ENCODE data around the gene ARHGEF33. TPM values are rescaled to one million over a fixed set of nuclear protein-coding genes. Genes with fewer than 3 reads are reported as not detected.

ARHGEF33 gene
- polyA plus RNA-seq, 1 of the 3 experiments (the other 2 are of a cell fraction): 0.25 TPM

DNA sequence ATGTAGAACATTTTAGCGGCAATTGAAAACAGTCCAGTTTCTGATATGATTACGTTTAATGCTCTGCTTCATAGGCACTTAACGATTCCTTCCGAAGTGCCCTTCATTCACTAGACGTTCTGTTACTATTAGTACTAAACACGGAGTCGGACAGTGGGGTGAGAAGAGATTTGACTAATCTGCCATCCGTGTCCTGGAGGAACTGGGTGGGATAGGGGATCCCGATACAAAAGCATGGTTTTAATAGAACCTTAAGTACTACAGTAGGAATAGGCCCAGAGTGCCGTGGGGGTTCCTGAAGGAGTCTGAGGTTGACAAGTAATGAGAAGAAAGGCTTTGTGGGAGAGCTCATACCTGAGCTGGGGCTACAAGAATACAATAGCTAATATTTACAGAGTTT, 13.3 kb upstream of the ARHGEF33 start (continued):
- TF ChIP-seq, protein P1, sequence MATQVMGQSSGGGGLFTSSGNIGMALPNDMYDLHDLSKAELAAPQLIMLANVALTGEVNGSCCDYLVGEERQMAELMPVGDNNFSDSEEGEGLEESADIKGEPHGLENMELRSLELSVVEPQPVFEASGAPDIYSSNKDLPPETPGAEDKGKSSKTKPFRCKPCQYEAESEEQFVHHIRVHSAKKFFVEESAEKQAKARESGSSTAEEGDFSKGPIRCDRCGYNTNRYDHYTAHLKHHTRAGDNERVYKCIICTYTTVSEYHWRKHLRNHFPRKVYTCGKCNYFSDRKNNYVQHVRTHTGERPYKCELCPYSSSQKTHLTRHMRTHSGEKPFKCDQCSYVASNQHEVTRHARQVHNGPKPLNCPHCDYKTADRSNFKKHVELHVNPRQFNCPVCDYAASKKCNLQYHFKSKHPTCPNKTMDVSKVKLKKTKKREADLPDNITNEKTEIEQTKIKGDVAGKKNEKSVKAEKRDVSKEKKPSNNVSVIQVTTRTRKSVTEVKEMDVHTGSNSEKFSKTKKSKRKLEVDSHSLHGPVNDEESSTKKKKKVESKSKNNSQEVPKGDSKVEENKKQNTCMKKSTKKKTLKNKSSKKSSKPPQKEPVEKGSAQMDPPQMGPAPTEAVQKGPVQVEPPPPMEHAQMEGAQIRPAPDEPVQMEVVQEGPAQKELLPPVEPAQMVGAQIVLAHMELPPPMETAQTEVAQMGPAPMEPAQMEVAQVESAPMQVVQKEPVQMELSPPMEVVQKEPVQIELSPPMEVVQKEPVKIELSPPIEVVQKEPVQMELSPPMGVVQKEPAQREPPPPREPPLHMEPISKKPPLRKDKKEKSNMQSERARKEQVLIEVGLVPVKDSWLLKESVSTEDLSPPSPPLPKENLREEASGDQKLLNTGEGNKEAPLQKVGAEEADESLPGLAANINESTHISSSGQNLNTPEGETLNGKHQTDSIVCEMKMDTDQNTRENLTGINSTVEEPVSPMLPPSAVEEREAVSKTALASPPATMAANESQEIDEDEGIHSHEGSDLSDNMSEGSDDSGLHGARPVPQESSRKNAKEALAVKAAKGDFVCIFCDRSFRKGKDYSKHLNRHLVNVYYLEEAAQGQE (IDR thresholded peaks at IDR 0.05; ENCODE audit: low read depth, low read length): no peak
- TF ChIP-seq ELF1 (IDR thresholded peaks at IDR 0.05) (no peak), MXI1 (IDR thresholded peaks at IDR 0.05; ENCODE audit: low read depth, low read length) (no peak), YY1 (IDR thresholded peaks at IDR 0.05; ENCODE audit: low read depth) (no peak), FOXJ3 (CRISPR knock-in tag; IDR thresholded peaks at IDR 0.05) (no peak), EZH2phosphoT487 (IDR thresholded peaks at IDR 0.05; ENCODE audit: borderline replicate concordance, low read depth) (no peak), TEAD4 (IDR thresholded peaks at IDR 0.05; ENCODE audit: borderline replicate concordance, insufficient read depth) (no peak)
- TF ChIP-seq, protein P2, sequence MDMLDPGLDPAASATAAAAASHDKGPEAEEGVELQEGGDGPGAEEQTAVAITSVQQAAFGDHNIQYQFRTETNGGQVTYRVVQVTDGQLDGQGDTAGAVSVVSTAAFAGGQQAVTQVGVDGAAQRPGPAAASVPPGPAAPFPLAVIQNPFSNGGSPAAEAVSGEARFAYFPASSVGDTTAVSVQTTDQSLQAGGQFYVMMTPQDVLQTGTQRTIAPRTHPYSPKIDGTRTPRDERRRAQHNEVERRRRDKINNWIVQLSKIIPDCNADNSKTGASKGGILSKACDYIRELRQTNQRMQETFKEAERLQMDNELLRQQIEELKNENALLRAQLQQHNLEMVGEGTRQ (IDR thresholded peaks at IDR 0.05; ENCODE audit: borderline replicate concordance, low read depth, low read length): no peak

DNA sequence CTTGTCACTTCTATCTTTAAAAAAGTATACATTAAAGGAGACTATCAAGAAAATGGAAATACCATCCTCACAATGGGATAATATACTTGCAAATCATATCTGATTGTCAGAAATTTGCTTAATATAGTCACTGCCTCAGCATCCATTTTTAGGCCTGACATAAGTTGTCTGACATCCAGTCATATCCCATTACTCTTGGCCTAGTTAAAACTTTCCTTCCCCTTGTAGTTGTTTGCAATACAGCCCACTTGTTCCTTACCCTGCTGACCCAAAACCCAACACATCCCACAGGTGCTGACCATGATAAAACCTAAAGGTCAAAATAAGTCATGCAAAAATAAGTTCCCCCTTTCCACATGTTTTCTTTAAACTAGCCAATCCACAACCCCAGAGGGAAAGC, 3.6 kb upstream of the ARHGEF33 start:
- H3F3A ChIP-seq (replicated peaks; ENCODE audit: insufficient read depth): no peaks in the 10 kb centered on the region
- H2AFZ ChIP-seq (ENCODE audit: low read depth): no peak overlapping the region
- H3K4me2 ChIP-seq: no peak overlapping the region
- DNase-seq: no peak
- ChIA-PET CTCF (no interaction called here), POLR2A (no interaction called here)
- no peak overlapping the region for H3K4me3 ChIP-seq (ENCODE audit: low read depth in 2 of 2, low read length in 1 of 2)
- no peaks in the 10 kb centered on the region for H3K9me2 ChIP-seq
- no peaks in the 10 kb centered on the region for H3K9me3 ChIP-seq
- no peaks in the 10 kb centered on the region for H3K79me2 ChIP-seq (ENCODE audit: insufficient read depth)
- H3K27me3 ChIP-seq (ENCODE audit: insufficient read depth): no peaks in the 10 kb centered on the region
- peaks cover 10 to 15% of the 10 kb centered on the region in 2 experiments for H3K36me3 ChIP-seq (replicated peaks in 1 of 2; ENCODE audit: control insufficient read depth in 1 of 2, insufficient read depth in 2 of 2, low read length in 1 of 2)
- no peak overlapping the region for H3K9ac ChIP-seq
- TF ChIP-seq MEF2A (IDR thresholded peaks at IDR 0.05; ENCODE audit: borderline replicate concordance, low read depth): no peak
- TF ChIP-seq, protein P3, sequence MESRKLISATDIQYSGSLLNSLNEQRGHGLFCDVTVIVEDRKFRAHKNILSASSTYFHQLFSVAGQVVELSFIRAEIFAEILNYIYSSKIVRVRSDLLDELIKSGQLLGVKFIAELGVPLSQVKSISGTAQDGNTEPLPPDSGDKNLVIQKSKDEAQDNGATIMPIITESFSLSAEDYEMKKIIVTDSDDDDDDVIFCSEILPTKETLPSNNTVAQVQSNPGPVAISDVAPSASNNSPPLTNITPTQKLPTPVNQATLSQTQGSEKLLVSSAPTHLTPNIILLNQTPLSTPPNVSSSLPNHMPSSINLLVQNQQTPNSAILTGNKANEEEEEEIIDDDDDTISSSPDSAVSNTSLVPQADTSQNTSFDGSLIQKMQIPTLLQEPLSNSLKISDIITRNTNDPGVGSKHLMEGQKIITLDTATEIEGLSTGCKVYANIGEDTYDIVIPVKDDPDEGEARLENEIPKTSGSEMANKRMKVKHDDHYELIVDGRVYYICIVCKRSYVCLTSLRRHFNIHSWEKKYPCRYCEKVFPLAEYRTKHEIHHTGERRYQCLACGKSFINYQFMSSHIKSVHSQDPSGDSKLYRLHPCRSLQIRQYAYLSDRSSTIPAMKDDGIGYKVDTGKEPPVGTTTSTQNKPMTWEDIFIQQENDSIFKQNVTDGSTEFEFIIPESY (IDR thresholded peaks at IDR 0.05; ENCODE audit: borderline replicate concordance, low read depth): no peak
- no peaks in the 10 kb centered on the region for H3K4me1 ChIP-seq (ENCODE audit: control insufficient read depth in 1 of 2, insufficient read depth in 2 of 2, low read depth in 1 of 2, low read length in 1 of 2)
- H3K27ac ChIP-seq (ENCODE audit: low read depth in 2 of 2, low read length in 1 of 2): no peak overlapping the region
- H4K20me1 ChIP-seq (ENCODE audit: insufficient read depth): no peaks in the 10 kb centered on the region

Measured in SK-N-SH (cell line).